Measurements from ENCODE around the gene CD4.
"Not testable (repeated sequence)": the region's sequence is repeated elsewhere in the genome, so short reads cannot be mapped to it uniquely, and the experiment has no call there.

The CD4 gene

GRCh38 chr12:6849976-6850560 is 60.7 kb downstream of the CD4 start:
- DNase-seq: no peak

- DNase-seq: no peak
Observed at GRCh38 chr12:6850796-6851152, 61.4 kb downstream of the CD4 start.

DNA sequence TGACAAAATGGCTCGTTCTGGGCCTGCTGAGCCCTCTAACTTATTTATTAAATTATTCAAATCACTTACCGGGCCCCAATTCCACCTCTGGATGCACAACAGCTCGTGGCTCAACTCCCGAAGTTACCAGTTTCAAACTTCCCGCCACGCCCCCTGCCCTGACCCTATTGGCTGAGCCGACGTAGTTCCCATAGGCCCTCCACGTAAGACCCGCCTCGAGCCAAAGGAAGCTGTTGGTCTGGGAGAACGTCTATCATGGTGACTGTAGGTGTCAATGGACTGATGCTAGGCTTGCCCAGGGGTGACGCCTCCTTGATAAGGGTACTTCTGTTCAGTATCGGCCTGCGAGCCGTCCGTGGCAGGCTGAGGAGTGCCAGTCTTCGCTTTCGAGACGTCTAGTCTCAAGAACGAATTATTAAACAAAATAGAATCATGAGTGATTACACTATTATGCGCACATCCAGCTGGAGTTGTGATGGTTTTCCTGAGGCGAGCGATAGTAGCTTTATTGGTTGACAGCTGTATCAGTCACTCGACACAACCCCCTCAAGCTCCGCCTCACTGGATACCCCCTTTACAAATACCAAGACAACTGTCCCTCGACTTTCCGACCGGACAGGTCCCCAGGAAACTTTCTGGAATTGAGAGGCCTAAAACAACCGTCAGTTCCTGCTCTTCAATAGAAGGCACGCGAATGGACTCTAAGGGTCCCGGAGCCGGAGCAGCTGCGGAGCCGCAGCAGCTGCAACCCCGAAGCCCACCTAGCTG is 62.0 kb downstream of the CD4 start, which contains the start of gene CDCA3:
CDCA3 (minus strand) TSS at position 134 of the 768 bp plus-strand sequence. CDS start 334 bp downstream, outside the sequence.
- DNase-seq: peak; percentile 97

- DNase-seq: peak; percentile 99
Observed at GRCh38 chr12:6851921-6852650, 62.8 kb downstream of the CD4 start, which contains the start of gene USP5. TSS of gene USP5 (plus strand) at chr12:6852150. CDS start at chr12:6852180, 30 bp downstream.

DNA sequence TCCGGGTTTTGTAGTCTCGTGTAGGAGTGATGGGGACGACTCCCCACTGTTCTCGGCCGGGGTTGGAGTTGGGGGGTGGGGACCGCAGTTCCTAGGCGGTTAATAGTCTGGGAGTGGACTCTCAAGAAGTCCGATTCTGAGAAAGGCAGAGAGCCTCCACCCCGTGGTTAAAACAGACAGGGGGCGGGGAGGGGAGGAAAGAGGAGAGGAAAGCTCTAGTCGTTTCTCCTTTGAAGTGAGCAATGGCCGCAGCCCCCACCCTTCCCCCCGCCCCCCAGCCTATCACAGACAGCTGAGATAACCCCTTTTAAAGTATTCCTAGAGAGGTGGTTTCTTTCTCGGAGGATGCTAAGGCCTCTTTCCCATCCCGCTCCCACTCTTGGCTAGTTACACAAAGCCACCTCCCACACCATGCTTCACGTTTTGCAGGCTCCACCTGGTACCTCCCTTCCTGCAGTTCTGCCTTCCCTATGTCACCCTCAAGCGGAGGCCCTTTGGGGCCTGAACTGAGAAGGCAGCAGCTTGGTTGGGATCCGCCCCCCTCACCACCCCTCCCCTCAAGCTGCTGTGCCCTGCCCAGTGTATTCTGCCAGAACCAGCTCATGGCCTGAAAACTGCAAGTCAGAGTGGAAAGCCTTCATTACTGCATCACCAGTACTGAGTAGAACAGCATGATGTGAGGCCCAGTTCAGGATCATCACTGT is 63.5 kb downstream of the CD4 start:
- peak; percentile 76 for DNase-seq

- DNase-seq: no peak
Observed at GRCh38 chr12:6853626-6854025, 64.3 kb downstream of the CD4 start.

GRCh38 chr12:6854036-6854435 is 64.7 kb downstream of the CD4 start:
- DNase-seq: no peak

DNA sequence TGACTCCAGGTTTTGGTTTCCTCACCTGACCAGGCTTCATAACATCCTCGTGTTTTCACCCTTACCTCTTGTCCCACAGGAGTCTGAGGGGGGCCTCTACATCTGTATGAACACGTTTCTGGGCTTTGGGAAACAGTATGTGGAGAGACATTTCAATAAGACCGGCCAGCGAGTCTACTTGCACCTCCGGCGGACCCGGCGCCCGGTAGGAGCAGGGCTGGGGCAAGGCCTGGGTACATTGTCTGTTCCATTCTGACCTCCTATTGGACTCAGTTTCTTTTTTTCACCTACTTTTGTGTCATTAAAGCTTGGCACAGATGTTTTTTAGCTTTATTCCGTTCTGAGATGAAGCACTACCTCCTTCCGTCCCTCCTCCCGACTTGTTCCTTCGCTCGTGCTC is 66.0 kb downstream of the CD4 start:
- no peak for DNase-seq

DNA sequence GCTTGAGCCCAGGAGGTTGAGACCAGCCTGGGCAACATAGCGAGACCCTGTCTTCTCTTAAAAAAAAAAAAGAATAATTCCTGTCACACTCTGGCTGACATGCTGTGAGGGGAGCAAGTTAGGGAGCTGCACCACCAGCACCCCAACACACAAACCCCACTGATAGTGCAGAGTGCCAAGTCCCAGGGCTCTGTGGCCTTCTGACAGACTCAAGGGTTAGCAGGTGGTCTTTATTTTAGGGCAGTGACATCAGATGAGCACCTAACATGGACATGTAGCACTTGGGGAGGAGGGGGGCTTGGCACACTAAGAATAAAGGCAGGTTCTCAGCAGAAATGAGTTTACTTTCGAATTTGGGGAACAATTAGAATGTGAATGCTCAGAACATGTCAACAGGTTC is 69.5 kb downstream of the CD4 start:
- no peak for DNase-seq

DNA sequence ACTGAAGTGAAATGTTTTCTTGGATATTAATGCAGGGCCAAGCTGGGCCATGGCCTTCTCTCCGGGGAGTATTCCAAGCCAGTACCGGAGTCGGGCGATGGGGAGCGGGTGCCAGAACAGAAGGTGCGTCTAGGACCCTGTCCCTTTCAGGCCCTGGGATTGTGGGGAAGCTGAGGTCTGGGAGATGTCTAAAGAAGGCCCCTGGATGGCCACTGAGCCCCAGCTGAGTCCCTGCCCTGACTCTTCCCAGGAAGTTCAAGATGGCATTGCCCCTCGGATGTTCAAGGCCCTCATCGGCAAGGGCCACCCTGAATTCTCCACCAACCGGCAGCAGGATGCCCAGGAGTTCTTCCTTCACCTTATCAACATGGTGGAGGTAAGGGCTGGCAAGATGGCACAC is 70.8 kb downstream of the CD4 start:
- no peak for DNase-seq

- no peak for DNase-seq
Observed at GRCh38 chr12:6860942-6861341, 71.6 kb downstream of the CD4 start.

GRCh38 chr12:6861391-6861790 is 72.1 kb downstream of the CD4 start:
- no peak for DNase-seq

- no peak for DNase-seq
Observed at GRCh38 chr12:6863033-6863432, 73.7 kb downstream of the CD4 start.

DNA sequence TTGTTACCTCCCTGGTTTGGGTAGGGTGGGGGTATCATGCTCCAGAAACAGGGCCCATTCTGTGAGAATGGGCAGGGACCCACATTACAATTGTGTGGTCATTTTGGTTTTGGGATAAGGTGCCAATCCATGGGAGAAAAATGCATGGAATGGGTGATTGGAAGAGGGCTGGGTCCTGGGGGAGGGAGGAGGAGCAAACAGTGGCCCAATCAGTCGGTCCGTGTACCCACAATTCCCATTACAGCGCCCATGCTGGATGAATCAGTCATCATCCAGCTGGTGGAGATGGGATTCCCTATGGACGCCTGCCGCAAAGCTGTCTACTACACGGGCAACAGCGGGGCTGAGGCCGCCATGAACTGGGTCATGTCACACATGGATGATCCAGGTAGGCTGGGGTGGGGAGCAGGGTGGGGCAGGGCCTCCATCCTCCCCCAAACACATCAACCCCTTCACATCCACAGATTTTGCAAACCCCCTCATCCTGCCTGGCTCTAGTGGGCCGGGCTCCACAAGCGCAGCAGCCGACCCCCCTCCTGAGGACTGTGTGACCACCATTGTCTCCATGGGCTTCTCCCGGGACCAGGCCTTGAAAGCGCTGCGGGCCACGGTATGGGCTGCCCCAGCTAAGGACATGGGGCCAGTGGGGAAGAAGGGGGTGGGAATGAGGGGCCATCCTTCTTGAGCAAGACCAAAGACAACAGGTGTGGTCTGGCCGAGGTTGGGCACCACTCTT is 74.4 kb downstream of the CD4 start:
- no peak for DNase-seq

- not testable (repeated sequence) for DNase-seq
Observed at GRCh38 chr12:6865307-6865706, 76.0 kb downstream of the CD4 start.

DNA sequence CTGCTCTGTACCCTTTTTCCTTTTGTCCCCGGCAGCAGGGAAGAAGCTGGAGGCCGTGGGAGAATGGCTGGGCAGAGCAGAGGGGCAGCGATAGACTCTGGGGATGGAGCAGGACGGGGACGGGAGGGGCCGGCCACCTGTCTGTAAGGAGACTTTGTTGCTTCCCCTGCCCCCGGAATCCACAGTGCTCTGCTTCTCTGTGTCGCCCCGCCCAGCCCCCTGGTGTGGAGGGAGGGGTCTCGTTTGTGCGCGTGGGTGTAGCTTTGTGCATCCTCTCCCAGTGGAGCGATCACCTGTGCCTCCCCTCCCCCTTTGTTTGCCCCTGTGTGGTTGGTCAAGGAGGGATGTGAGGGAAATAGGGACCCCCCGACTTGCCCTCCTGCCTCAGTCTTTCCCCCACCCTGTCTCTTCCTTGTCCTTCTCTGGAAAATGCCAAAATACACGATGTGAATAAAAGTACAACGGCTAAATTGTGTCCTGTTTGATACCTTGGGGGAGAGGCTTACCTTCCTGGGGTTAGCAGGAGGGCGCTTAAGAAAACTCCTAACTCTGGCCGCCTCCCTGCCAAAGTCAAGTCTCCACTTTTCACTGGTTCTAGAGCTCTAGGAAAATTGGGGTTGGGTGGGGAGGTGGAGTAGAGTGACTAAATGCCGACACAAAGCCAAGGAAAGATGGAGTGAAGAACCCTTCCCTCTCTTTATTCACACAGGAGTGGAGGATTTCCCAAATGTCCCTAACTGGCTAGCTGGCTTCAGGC is 77.0 kb downstream of the CD4 start:
- DNase-seq: no peak

- no peak for DNase-seq
Observed at GRCh38 chr12:6866920-6867412, 77.6 kb downstream of the CD4 start.

- peak; percentile 89 for DNase-seq
Observed at GRCh38 chr12:6867413-6868210, 78.3 kb downstream of the CD4 start, which contains the start of gene TPI1. TSS of gene TPI1 (plus strand) at chr12:6867531. CDS start at chr12:6867567, 36 bp downstream.

- DNase-seq: peak; percentile 27
Observed at GRCh38 chr12:6868211-6869048, 79.1 kb downstream of the CD4 start.

Measured in CD4-positive, alpha-beta T cell treated with Interleukin-17A for 1 hour (primary cell).